GM12891 (cell line): ENCODE results near the gene PAPLN.

Experiments used
- DNase-seq: peaks from one replicate; pipeline ENCODE4 v3.0.0; 2011; ENCODE audit warnings: low spot score; ENCODE audit not compliant: insufficient read length
- FAIRE-seq: peaks from 2 replicates; lab custom pipeline; 2011; peaks lifted over from hg19 to GRCh38; lab: Jason Lieb, UNC
- PAX5 ChIP-seq: IDR thresholded peaks from 2 replicates; pipeline ENCODE4 v1.6.1; 2011; ENCODE audit warnings: low read length, moderate library complexity, mild to moderate bottlenecking; ENCODE audit not compliant: insufficient read depth, severe bottlenecking
- POLR2A ChIP-seq: IDR thresholded peaks from 2 replicates; pipeline ENCODE4 v1.6.1; 2011; ENCODE audit warnings: low read depth, low read length, control low read depth
- POLR2AphosphoS5 ChIP-seq: IDR thresholded peaks from 2 replicates; pipeline ENCODE4 v1.6.1; 2011; ENCODE audit warnings: low read depth, low read length, control low read depth
- POU2F2 ChIP-seq: IDR thresholded peaks from 2 replicates; pipeline ENCODE4 v1.6.1; 2011; ENCODE audit warnings: low read depth, mild to moderate bottlenecking, control low read depth, low read length, moderate library complexity
- SPI1 ChIP-seq: IDR thresholded peaks from 2 replicates; pipeline ENCODE4 v1.6.1; 2011; ENCODE audit warnings: low read depth, low read length, control low read depth
- TAF1 ChIP-seq: IDR thresholded peaks from 2 replicates; pipeline ENCODE4 v1.6.1; 2011; ENCODE audit warnings: low read depth, low read length, control low read depth

PAPLN gene

GRCh38 chr14:73259837-73260236, 22.5 kb downstream of the PAPLN start:
- no peak for DNase-seq
- FAIRE-seq = no peak
- no peak for TF ChIP-seq PAX5
- TF ChIP-seq POLR2AphosphoS5 = no peak
- no peak for TF ChIP-seq TAF1
- TF ChIP-seq POLR2A = no peak
- no peak for TF ChIP-seq POU2F2
- no peak for TF ChIP-seq SPI1

- FAIRE-seq (no peak), DNase-seq (no peak)
- no peak for TF ChIP-seq TAF1
Observed at GRCh38 chr14:73260574-73260973, 23.3 kb downstream of the PAPLN start.

- no peak for DNase-seq
- TF ChIP-seq TAF1 (no peak), SPI1 (no peak), POU2F2 (no peak)
- no peak for FAIRE-seq
Observed at GRCh38 chr14:73261075-73261474, 23.8 kb downstream of the PAPLN start.

GRCh38 chr14:73261520-73262426, 24.5 kb downstream of the PAPLN start:
- FAIRE-seq = no peak
- DNase-seq = no peak
- TF ChIP-seq POLR2AphosphoS5 (no peak), SPI1 (no peak), POLR2A (no peak), PAX5 (no peak), POU2F2 (no peak), TAF1 (no peak)

- TF ChIP-seq SPI1 (no peak), POLR2A (no peak), PAX5 (no peak)
- FAIRE-seq (no peak), DNase-seq (no peak)
Observed at GRCh38 chr14:73262427-73263183, 25.3 kb downstream of the PAPLN start.

- FAIRE-seq = no peak
- no peak for TF ChIP-seq POU2F2
- TF ChIP-seq SPI1 = no peak
- TF ChIP-seq TAF1 = no peak
- TF ChIP-seq POLR2AphosphoS5 = no peak
- TF ChIP-seq PAX5 = no peak
- no peak for DNase-seq
Observed at GRCh38 chr14:73263606-73264005, 26.3 kb downstream of the PAPLN start.

GRCh38 chr14:73264080-73264884, 27.0 kb downstream of the PAPLN start:
- TF ChIP-seq POLR2AphosphoS5 (no peak; the same call in 1 of the 2 replicates), SPI1 (no peak), PAX5 (no peak), POU2F2 (no peak)
- FAIRE-seq = no peak
- DNase-seq = no peak

GRCh38 chr14:73264885-73265720, 27.8 kb downstream of the PAPLN start:
- TF ChIP-seq POLR2AphosphoS5 = no peak
- TF ChIP-seq POU2F2 = no peak
- no peak for TF ChIP-seq SPI1
- no peak for TF ChIP-seq TAF1
- DNase-seq = no peak
- no peak for FAIRE-seq

GRCh38 chr14:73265721-73266046, 28.4 kb downstream of the PAPLN start:
- TF ChIP-seq TAF1 (no peak), POU2F2 (no peak), POLR2A (no peak), SPI1 (no peak), PAX5 (no peak), POLR2AphosphoS5 (no peak)
- DNase-seq = no peak
- FAIRE-seq = no peak
